Measurements from ENCODE around the gene SLC25A5.

- no peak for TF ChIP-seq ZNF701 (tag by site-specific recombination; IDR thresholded peaks at IDR 0.05)
- TF ChIP-seq BCL11A (tag by site-specific recombination; IDR thresholded peaks at IDR 0.05; ENCODE audit: low read depth) = no peak
- TF ChIP-seq, protein P1, sequence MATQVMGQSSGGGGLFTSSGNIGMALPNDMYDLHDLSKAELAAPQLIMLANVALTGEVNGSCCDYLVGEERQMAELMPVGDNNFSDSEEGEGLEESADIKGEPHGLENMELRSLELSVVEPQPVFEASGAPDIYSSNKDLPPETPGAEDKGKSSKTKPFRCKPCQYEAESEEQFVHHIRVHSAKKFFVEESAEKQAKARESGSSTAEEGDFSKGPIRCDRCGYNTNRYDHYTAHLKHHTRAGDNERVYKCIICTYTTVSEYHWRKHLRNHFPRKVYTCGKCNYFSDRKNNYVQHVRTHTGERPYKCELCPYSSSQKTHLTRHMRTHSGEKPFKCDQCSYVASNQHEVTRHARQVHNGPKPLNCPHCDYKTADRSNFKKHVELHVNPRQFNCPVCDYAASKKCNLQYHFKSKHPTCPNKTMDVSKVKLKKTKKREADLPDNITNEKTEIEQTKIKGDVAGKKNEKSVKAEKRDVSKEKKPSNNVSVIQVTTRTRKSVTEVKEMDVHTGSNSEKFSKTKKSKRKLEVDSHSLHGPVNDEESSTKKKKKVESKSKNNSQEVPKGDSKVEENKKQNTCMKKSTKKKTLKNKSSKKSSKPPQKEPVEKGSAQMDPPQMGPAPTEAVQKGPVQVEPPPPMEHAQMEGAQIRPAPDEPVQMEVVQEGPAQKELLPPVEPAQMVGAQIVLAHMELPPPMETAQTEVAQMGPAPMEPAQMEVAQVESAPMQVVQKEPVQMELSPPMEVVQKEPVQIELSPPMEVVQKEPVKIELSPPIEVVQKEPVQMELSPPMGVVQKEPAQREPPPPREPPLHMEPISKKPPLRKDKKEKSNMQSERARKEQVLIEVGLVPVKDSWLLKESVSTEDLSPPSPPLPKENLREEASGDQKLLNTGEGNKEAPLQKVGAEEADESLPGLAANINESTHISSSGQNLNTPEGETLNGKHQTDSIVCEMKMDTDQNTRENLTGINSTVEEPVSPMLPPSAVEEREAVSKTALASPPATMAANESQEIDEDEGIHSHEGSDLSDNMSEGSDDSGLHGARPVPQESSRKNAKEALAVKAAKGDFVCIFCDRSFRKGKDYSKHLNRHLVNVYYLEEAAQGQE (tag by site-specific recombination; IDR thresholded peaks at IDR 0.05) = no peak
- no peak for TF ChIP-seq YY1 (tag by site-specific recombination; IDR thresholded peaks at IDR 0.05)
- TF ChIP-seq SP3 (tag by site-specific recombination; IDR thresholded peaks at IDR 0.05) = no peak
- TF ChIP-seq ZEB2 (tag by site-specific recombination; IDR thresholded peaks at IDR 0.05) = no peak
Measured at GRCh38 chrX:119427795-119428185, 40.5 kb upstream of the SLC25A5 start.

Measured in HEK293 (cell line).